Measurements from ENCODE around the gene GIT2.

DNA sequence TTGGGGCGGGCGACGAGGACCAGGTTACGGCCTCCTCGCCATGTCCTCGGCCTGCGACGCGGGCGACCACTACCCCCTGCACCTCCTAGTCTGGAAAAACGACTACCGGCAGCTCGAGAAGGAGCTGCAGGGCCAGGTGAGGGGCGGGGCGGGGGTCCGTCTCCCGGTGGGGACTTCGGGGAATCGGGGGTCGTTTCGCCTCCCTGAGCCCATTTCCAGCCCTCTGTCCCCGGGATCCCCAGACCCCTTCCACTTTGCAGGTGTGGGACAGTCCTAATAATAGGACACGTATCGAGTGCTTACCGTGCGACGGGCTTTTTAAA lies 3.4 kb upstream of the GIT2 start:
- TF ChIP-seq, protein P1, sequence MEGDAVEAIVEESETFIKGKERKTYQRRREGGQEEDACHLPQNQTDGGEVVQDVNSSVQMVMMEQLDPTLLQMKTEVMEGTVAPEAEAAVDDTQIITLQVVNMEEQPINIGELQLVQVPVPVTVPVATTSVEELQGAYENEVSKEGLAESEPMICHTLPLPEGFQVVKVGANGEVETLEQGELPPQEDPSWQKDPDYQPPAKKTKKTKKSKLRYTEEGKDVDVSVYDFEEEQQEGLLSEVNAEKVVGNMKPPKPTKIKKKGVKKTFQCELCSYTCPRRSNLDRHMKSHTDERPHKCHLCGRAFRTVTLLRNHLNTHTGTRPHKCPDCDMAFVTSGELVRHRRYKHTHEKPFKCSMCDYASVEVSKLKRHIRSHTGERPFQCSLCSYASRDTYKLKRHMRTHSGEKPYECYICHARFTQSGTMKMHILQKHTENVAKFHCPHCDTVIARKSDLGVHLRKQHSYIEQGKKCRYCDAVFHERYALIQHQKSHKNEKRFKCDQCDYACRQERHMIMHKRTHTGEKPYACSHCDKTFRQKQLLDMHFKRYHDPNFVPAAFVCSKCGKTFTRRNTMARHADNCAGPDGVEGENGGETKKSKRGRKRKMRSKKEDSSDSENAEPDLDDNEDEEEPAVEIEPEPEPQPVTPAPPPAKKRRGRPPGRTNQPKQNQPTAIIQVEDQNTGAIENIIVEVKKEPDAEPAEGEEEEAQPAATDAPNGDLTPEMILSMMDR (IDR thresholded peaks at IDR 0.05): no peak
- TF ChIP-seq POLR2AphosphoS5 (IDR thresholded peaks at IDR 0.05) (no peak), POLR2A (IDR thresholded peaks at IDR 0.05) (no peak), EP300 (IDR thresholded peaks at IDR 0.05) (no peak)
